ENCODE measurements around the gene RFX4.

Gene RFX4

DNA sequence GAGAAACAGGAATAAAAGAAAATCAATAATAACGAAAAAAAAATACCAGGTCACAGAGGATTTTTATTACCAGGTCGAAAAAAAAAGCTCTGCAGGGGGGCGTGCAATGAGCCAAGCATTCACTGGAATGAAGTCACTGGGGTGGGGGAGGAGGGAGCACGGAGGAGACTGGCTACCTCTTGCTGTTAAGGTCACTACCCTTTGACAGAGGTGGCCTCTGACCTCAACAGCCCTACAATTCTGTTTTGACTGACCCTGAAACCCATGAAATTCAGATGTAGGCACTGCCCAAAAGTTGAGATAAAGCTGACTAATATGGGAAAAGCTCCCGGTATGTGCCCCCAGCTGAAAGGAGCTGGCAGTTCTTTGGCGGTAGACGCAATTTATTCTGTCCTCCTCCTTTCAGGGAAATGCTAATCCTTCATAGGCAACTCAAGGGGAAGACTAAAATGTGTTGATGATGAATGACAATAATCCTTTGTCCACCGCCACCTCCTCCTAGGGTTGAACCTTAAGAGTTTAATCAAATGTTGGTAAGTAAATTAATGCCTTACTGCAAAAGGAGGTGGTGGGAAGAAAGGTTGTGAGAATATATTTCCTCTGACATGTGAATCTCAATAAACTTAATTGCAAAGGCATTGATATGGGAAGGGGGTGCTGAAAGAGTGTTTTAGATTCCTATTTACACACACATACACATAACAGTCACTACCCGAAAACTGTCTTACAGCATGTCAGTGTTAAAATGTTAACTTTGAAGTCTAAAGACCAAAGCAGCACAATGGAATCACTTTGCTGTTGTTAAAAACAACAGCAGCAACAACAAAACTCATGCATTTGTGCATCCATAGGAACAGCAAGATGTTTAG lies 185.4 kb downstream of the RFX4 start:
- no peak for FAIRE-seq

DNA sequence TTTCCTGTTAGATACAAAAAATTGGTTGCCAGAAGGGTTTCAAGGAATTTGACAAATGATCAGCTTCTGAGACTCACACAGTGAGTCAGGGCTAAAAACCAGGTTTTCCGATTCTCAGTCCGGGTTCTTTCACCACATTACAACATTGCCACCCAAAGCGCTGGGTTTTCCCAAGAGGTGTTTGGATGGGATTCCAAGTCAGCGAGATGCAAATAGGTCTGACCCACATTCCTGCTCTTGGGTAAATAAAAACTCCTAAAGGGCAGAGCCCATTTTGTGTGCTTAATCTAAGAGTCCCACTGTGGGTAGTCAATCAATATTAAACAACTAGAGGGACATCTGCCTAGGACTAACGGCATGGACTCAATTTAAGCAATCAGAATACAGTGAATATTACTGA lies 186.3 kb downstream of the RFX4 start:
- FAIRE-seq, result no peak

DNA sequence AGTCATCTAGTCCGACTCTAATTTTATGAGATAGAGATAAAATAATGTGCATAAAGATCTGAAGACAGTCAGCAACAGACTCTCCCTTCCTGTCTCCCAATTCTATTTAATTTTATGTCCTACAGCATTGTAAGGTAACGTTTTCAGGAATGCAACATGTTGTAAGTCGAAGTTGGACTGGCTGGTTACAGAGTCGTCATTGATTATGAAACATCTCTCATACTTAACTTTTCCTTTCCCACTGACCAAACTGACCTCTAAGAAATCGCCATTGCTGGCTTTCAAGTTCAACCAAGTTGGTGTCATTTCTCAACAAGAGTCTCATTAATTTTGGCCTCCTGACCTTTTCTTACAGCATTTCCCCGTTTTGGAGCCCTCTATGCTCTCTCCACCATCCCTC lies 186.7 kb downstream of the RFX4 start:
- no peak for FAIRE-seq

DNA sequence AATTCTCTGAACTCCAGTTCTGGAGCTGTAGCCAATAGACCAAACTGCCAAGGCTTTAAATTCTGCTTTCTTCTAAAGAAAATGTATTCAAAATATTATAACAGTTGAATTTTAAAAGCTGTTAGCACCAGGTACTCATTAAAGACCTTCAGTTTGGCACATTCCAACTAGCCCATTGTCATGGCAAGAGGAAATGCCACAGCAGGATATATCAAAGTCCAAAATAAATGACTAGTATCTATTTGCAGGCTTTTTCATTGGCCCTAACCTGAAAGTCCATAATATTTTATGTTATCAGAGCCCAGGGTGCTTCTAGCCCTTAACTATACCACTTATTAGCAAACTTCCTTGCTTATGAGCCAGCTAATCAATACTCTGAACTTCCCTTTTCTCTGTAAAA lies 188.6 kb downstream of the RFX4 start:
- no peak for FAIRE-seq

DNA sequence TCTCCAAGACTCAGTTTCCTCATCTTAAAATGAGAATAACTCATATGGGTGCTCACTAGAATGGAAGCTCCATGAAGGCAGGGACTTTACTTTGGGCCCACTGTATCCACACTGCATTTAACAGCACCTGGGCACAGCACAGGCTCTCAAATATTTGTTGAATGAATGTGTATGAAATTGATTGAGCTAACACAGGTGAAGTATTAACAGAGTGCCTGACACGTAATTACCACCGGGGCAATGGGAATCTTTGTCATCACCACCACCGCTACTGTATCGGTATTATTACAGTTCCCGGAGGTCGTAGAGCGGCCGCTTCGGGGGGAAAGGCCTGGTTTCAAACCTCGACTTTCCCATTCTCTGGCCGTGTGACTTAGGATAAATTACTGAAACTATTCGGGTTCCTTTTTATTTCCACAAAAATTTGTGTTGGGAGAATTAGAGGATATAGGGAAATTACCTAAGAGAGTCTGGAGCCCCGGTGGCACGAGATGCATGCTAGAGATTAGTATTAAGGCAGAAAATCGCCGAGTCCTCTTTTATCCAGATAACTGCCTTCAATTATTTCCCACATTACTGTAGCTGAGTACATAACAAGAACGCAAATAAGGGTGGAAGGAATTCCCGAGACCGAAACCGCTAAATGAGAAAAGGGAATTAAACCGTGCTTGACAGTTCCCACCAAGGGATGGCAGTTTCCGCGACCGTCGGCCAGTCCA lies 190.6 kb downstream of the RFX4 start:
- FAIRE-seq, result no peak

DNA sequence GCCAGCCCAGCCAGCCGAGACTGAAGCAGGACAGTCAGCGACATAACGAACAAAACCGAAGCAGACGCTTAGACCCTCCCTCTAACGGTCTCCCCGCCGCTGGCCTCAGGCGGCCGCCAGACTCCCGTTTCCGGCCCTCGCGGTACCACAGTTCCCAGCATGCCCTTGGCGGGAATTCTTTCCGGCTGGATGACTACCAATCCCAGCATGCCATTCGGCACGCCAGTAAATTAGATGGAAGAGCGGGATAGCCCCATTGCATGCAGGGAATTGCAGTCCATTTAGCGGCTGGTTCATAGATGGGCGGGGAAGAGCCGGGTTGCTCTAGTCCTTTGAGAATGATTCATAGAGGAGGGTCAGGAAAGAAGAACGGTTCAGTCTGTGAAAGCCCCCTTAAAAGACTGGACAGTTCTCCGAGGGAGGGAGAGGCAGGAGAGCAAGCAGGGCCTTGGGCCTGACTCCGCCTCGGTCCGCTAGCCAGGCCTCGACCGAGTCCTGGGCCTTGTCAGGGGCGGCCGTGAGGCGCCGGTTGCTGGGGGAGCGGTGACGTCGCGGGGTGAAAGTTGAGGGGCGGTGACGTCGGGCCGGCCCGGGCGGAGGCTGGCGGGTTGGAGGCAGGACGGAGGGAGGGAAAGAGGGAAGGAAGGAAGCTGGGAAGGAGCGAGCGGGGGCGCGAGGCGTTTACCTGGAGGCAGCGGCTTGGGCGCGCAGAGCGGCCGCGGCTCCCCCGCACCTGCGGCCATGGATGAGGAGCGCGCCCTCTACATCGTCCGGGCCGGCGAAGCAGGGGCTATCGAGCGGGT lies 191.4 kb downstream of the RFX4 start, which contains the start of gene RIC8B:
TSS of gene RIC8B (plus strand) at position 678 of the 803 bp plus-strand sequence. CDS start at position 742, 64 bp downstream.
- peak; percentile 97 for FAIRE-seq

DNA sequence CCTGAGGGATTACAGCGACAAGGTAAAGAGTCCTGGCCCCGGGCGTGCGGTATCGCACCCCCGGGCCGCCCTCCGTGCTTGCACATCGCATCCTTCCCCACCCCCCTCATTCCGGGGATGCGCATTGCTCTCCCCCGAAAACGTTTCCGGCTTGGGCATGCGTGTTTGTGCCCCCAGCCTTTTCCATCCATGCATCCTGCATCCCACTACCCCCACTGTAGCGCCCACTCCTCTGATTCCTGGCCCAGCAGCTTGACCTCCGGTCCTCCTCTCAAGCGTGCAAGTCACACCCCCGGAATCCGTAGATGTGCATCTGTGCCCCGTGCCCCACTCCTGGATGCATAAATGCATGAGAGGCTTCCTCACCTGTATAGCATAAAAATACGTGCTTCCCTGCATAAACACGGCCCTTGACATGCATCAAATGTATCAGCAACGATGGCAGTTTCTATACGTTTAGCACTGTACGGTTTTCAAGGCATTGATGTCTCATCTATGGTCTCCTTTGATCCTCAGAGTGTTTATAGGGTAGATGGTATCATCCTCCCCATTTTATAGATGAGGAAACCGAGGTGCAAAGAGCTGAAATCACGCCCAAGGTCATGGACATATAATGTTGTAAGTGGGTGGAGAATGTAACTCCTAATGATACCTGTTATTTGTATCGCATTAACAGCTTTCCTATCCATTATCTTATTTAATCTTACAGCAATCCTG lies 192.2 kb downstream of the RFX4 start:
- no peak for FAIRE-seq

DNA sequence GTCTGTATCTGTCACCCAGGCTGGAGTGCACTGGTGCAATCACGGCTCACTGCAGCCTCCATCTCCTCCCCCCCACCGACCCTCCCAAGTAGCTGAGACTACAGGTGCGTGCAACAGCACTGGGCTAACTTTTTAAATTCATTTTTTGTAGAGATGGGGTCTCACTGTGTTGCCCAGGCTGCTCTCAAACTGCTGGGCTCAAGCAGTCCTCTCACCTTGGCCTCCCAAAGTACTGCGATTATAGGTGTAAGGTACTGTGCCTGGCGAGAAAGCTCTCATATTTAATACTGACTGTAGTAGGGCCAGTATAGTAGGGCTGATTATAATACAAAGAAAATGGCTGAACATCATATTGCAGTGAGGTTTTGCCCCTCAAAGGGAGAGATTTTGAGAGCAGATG lies 194.1 kb downstream of the RFX4 start:
- no peak for FAIRE-seq

DNA sequence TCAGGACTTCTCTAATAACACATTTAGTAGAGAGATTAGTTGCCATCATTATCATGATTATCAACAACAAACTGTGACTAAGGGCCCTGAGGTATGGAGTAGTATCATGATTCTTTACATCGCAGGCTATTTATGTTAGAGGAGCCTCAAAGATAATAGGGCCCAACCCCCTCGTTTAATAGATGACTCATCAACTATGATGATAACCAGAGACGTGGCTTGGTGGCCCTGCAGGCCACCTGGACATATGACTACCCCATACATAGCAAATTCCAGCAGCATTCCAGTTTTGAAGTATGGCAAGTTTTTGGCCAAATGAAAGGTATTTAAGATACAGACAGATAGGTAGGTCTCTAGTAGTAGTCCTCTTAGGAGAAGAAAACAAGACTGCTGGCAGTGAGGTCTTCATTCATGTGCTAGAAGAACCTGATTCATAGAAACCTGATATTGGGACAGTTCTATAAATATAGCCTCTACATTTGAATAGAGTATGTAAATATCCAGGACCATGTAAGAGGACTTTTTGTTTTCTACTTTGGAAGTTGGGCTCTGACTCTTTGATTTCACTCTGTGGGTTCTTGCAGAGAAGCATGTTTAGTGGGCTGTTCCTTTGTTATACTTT lies 197.3 kb downstream of the RFX4 start:
- FAIRE-seq, result no peak

DNA sequence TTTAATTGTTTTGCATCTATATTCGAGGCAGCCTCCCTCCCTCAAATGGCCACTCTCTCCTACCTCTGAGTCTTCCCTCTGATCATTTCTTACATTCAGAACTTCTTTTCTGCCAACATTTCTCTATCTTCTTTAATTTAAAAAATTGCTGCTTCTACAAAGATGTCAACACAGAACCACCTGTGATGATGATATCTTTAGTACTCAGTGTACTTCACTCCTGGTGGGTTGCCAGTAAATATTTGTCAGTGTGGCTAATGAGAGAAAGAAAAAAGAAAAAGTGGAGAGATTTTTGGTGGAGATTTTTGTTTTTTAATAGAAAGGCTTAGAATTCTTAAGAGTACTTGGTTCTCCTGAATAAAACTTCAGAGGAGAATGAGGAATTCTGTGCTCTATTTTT lies 199.8 kb downstream of the RFX4 start:
- no peak for FAIRE-seq

DNA sequence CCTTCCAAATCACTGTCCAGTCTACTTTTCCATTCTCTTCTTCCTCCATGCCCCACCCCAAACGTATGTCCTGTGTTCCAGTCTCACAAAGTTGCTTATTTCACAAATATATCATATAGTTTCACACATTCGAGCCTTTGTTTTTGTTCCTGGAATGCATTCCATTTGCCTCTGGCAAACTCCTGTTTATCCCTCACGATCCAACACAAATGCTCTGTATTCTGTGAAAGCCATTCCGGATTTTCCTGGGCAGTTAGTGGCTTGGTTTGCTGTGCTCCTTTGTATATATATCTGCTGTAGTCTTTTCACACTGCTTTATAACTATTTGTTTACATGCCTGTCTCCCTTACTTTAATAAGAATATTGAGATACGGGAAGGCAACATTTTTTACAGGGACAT lies 200.7 kb downstream of the RFX4 start:
- FAIRE-seq, result no peak

DNA sequence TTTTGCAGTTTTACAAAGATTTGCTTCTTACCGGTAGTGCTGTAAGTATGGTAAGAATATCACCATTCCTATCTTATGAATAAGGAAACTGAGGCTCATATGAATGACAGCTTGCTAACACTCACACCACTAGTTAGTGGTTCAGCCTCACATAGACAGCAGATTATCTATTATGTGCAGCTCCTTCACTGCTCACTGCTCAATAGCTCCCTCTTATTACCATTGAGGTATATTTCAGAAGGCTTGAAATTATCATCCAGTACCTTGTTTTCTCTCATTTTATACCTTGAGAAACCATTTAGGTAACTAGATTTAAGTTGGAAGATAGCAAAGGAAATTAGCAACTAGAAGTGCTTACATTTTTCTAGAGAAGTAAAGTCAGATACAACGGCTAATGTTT lies 207.2 kb downstream of the RFX4 start:
- FAIRE-seq, result no peak

DNA sequence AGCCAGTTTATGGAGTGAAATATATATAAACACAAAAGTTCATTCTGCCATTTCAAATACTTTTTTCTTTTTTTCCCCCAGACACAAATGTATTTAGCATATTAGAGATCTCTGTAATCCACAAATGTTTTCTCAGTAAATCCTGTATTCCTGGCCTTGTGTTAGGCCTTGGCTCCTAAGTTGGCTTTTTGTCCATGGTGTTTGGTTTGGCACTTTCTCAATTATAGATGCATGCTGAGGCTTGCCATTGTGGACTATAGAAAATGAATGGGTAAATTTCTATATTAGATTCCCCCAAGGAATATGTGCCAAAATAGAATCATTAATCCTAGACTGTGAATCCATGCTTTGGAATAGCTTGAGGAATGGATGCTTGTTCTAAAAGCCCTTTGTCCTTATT lies 208.7 kb downstream of the RFX4 start:
- FAIRE-seq, result no peak

DNA sequence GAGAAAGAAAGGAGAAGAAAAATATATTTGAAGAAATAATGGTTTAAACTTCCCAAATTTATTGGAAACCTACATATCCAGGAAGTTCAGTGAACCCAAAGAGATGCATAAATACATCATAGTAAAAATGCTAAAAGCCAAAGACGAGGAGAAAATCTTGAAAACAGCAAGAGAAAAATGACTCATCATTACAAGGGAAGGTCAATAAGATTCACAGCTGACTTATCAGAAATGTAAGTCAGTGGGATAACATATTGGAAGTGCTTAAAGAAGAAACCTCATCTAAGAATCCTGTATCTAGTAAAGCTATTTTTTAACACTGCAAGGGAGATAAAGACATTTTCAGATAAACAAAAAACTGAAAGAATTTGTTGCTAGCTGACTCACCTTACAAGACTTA lies 211.6 kb downstream of the RFX4 start:
- FAIRE-seq, result no peak

DNA sequence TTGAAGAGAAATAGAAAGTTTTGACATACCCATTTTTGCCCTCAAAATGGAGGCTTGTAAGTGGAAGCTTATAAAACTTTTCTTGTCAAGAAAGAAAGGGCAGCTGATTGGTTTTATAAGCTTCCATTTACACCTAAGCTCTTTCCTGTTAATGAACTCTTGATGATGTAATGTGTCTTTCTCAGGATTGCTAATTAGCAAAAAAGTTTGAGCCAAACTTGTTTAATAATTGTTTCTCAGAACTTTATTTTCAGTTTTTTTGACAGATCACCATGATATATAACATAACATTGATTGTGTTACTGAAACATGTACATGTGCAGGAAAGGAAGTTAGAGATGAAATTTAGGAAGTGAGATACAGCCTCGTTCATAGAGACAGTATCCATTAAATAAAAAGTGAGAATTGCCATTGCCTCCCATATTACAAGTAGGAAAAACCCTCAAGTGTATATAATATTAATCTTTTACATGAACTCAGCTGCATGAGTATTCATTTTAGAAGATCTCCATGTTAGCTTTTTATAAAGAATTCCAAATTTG lies 218.4 kb downstream of the RFX4 start:
- no peak for FAIRE-seq

DNA sequence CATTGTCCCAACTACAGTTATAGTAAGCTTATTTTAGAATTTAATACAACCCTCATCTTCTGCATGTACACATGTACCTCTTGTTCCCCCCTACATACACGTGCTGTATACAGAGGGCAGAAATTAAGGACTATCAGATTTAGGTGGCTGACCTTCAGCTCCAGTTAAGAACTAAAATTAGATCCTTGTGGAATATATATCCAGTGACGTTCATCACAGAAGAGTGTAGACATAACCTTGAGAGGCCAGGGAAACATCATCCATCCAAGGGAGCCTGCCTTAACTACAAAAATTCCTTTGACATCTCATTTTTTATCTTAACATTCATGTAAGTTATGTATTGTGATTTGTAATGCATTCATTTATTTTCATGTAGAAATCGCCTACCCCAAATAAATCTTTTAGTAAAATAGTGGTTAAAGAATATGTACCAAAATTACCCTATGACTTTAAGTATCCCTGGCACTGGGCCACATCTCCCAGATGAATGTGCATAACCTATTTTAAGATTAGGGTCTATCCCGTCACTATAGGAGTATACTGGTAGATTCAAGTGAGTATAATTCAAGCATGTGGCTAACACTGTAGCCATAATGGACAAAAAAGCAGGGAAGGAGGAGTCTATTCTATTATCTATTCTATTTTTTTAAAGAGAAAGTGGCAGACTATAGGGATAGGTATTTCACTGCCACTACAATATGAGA lies 219.2 kb downstream of the RFX4 start:
- no peak for FAIRE-seq

DNA sequence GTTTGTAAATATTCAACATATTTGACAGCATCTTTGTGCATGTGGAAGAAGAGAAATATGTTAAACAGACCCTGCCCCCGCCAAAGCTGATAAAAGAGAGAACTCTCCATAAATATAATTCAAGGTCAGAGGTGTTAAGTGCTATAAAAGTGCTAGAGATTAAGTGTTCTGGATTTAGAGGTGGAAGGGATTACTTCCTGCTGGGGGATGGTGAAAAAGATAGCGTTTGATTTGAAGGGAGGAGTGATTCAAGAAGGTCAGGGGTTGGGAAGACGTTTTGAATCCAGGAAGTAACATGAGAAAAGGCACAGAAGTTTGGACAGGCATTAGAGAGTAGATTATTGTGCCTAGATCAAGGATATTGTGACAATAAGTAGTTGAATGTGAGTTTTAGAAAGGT lies 221.9 kb downstream of the RFX4 start:
- no peak for FAIRE-seq

Data from endometrium (tissue), 2 donors.